Kidney tubule cell (primary cell): ENCODE measurements around the gene SATL1.
A peak's percentile ranks its signal among the peaks of the same experiment; 100 is the strongest.
"Not testable (repeated sequence)": the region's sequence is repeated elsewhere in the genome, so short reads cannot be mapped to it uniquely, and the experiment has no call there.

Experiments used
- DNase-seq: peaks from one replicate; pipeline ENCODE4 v3.0.0-alpha.2; 2018; ENCODE audit warnings: low spot score

The SATL1 gene

GRCh38 chrX:85108165-85108564 is 135.4 kb downstream of the SATL1 start:
- no peak for DNase-seq

DNA sequence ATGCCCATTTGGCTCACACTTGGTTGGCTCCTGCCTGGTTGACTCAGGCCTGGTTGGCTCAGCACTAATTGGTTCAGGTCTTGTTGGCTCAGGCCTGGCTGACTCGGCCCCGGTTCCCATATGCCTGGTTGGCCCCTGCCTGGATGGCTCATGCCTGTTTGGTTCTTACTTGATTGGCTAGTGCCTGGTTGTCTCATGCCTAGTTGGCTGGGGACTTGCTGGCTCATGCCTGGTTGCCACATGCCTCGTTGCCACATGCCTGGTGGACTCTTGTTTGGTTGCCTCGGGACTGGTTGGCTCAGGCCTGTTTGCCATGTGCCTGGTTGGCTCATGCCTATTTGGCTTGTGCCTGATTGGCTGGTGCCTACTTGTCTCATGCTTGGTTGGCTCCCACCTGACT is 136.2 kb downstream of the SATL1 start:
- DNase-seq, result peak; percentile 24

DNA sequence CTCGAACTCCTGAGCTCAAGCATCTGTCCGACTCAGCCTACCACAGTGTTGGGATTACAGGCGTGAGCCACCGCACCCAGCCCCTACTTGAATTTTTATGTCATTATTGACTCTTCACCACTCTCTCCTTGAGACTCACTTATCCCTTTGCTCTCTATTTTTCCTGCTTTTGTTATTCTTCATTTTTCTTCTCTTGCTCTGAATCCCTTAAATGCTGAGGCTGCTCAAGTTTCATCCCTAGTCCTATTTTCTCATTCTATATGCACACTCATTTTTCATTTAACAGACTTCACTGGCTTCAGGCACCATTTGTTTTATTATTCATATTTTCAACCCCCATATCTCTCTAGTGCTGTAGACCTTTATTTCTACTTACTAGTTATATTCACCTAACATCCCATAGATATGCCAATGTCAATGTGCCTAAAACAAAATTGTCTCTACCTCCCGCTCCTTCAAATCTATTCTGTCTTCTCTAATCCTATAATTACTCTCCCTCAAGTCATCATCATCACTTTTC is 154.2 kb downstream of the SATL1 start:
- no peak for DNase-seq

GRCh38 chrX:85084770-85085393 is 158.7 kb downstream of the SATL1 start:
- peak; percentile 39 for DNase-seq

- not testable (repeated sequence) for DNase-seq
Observed at GRCh38 chrX:85077247-85077646, 166.3 kb downstream of the SATL1 start.

- no peak for DNase-seq
Observed at GRCh38 chrX:85065512-85066198, 177.9 kb downstream of the SATL1 start.

DNA sequence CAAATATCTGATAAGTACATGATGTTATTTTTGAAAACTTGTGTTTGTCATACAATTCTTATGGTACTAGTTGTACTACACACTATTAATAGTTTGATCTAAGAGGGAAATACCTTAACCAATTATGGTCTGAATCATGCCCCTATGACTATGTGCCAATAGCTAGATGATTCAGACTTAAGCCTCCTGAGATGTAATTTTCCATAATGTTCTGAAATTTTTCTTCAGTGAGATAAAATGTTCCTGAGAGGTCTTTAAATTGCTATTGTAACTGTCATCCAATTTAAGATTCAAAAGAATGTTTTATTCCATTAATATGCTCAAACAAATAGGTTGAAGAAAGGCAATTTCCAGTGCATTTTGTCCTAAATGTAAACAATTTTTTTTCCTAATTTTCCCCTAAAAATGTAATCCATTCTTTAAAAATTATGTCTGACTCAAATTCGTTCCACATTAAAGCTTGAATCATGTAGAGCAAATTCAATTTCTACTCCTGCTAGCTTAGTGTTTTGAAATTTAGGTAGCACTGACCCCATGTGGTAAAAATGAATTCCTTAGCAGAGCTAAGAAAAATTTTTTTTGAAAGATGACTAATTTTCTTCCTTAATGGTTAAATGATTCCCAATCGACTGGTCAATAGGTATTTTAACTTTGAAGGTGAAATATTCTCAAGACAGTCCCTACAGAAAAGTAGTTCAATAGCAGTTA is 190.8 kb downstream of the SATL1 start:
- peak; percentile 70 for DNase-seq

DNA sequence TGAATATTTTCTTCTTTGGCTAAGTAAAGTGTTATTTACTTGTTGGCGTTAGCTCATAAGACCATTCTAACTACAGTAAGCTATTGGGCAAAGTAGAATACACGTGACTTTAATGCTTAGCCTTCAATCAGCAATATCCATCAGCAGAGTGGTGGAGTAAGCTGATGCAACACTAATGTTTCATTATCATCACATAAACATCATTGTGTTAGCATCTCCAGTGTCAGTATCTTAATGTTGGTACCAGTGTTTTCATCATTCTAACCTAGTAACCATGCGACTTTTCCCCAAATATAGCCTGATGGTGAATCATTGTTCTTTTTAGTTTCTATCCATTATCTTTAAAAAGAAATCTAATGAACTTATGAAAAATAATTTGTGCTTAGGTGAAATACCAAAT is 191.4 kb downstream of the SATL1 start:
- DNase-seq, result no peak

GRCh38 chrX:85051627-85052026 is 192.0 kb downstream of the SATL1 start:
- no peak for DNase-seq
